ENCODE data around the gene PNPLA8.

PNPLA8 gene

DNA sequence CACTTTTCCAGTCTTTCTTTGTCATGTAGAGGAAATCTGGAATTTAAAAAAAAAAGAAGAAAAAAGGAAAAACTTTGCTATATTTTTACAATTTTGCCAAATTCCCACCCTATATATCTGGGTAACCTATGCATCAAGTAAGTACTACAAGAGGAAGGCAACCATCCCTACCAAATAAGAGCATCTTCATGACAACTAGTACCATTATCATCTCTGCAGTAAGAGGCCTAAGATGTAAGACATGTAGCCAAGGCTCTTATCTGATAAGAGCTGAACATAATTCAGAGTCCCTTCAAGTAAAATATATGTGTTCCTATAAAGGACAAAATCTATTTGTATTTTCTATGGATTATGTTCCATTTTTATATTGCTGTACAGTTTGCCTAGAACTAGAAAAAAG is 40.1 kb upstream of the PNPLA8 start:
- Histone ChIP-seq H3K36me3 (ENCODE audit: low read length) (peaks cover 25% of the 10 kb centered on the region; the same call in 1 of the 2 replicates), H3F3A (ENCODE audit: insufficient read depth) (peaks cover 3% of the 10 kb centered on the region; the same call in 1 of the 2 replicates), H3K9ac (ENCODE audit: low read length) (no peak overlapping the region), H3K27me3 (ENCODE audit: low read length) (no peaks in the 10 kb centered on the region), H4K20me1 (ENCODE audit: low read depth, low read length) (no peaks in the 10 kb centered on the region), H3K79me2 (ENCODE audit: insufficient read depth, low read length) (peaks cover 53% of the 10 kb centered on the region), H3K4me2 (ENCODE audit: low read depth, low read length, poor library complexity, severe bottlenecking) (no peak overlapping the region), H3K9me2 (replicated peaks; ENCODE audit: insufficient read depth, low read length) (no peaks in the 10 kb centered on the region), H2AFZ (ENCODE audit: low read depth, low read length, severe bottlenecking) (no peak overlapping the region), H3K9me3 (ENCODE audit: insufficient read depth, low read length) (no peaks in the 10 kb centered on the region), H3K4me3 (ENCODE audit: insufficient read depth, low read length, poor library complexity, severe bottlenecking) (no peak overlapping the region), H3K27ac (ENCODE audit: low read depth, low read length) (no peak overlapping the region)
- TF ChIP-seq EZH2phosphoT487 (conservative IDR thresholded peaks at IDR 0.05; ENCODE audit: low read length): no peak
- TF ChIP-seq, protein P1, sequence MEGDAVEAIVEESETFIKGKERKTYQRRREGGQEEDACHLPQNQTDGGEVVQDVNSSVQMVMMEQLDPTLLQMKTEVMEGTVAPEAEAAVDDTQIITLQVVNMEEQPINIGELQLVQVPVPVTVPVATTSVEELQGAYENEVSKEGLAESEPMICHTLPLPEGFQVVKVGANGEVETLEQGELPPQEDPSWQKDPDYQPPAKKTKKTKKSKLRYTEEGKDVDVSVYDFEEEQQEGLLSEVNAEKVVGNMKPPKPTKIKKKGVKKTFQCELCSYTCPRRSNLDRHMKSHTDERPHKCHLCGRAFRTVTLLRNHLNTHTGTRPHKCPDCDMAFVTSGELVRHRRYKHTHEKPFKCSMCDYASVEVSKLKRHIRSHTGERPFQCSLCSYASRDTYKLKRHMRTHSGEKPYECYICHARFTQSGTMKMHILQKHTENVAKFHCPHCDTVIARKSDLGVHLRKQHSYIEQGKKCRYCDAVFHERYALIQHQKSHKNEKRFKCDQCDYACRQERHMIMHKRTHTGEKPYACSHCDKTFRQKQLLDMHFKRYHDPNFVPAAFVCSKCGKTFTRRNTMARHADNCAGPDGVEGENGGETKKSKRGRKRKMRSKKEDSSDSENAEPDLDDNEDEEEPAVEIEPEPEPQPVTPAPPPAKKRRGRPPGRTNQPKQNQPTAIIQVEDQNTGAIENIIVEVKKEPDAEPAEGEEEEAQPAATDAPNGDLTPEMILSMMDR (IDR thresholded peaks at IDR 0.05; ENCODE audit: insufficient read depth, low read length, poor library complexity, severe bottlenecking): no peak

DNA sequence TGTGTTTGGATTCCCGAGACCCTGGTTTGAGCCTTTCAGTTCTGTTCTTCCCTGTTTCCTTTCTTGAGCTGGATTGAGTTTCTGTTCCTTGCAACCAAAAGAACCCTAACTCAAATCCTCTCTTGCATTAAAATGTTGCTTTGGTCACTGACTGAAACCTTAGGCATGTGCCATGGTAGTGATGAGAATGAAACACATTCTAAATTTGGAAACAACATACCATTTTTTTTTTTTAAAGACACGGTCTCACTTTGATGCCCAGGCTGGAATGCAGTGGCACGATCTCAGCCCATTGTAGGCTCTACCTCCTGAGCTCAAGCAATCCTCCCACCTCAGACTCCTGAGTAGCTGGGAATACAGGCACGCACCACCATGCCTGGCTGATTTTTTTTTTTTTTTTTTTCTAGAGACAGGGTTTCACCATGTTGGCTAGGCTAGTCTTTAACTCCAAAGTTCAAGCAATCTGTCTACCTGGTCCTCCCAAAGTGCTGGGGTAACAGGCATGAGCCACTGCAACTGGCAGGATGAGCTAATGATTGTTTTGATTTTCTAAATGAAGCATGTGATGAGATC is 35.2 kb upstream of the PNPLA8 start:
- Histone ChIP-seq H3K4me2 (ENCODE audit: low read depth, low read length, poor library complexity, severe bottlenecking) (no peak overlapping the region), H3F3A (ENCODE audit: insufficient read depth) (no peaks in the 10 kb centered on the region; the same call in 1 of the 2 replicates), H3K9ac (ENCODE audit: low read length) (no peak overlapping the region), H3K36me3 (ENCODE audit: low read length) (peaks cover 20% of the 10 kb centered on the region; the same call in 1 of the 2 replicates), H3K27me3 (ENCODE audit: low read length) (no peaks in the 10 kb centered on the region), H3K4me3 (ENCODE audit: insufficient read depth, low read length, poor library complexity, severe bottlenecking) (no peak overlapping the region), H2AFZ (ENCODE audit: low read depth, low read length, severe bottlenecking) (no peak overlapping the region), H4K20me1 (ENCODE audit: low read depth, low read length) (no peaks in the 10 kb centered on the region), H3K27ac (ENCODE audit: low read depth, low read length) (no peak overlapping the region), H3K79me2 (ENCODE audit: insufficient read depth, low read length) (peaks cover 12% of the 10 kb centered on the region), H3K9me3 (ENCODE audit: insufficient read depth, low read length) (peaks cover 13% of the 10 kb centered on the region; the same call in 1 of the 2 replicates), H3K9me2 (replicated peaks; ENCODE audit: insufficient read depth, low read length) (no peaks in the 10 kb centered on the region)
- TF ChIP-seq, protein P1 (IDR thresholded peaks at IDR 0.05; ENCODE audit: insufficient read depth, low read length, poor library complexity, severe bottlenecking): no peak
- TF ChIP-seq EZH2phosphoT487 (conservative IDR thresholded peaks at IDR 0.05; ENCODE audit: low read length): no peak

DNA sequence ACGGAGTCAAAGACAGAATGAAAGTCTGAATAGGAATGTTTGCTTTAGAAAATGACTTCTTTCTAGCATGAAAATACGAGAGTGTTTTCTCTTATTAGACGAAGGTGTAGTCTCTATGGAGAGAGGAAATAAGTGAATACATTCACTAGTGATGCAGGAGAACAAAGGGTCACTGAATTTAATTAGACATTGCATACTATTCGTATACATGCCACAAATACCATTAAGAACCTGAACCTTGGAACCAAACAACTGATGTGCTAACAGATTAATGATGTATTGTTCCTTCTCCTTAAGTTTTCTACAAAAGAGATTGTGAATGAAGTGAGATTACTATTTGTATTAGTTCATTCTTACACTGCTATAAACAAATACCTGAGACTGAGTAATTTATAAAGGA is 33.3 kb upstream of the PNPLA8 start:
- Histone ChIP-seq H3K27ac (ENCODE audit: low read depth, low read length) (no peak overlapping the region), H3K9me2 (replicated peaks; ENCODE audit: insufficient read depth, low read length) (no peaks in the 10 kb centered on the region), H2AFZ (ENCODE audit: low read depth, low read length, severe bottlenecking) (no peak overlapping the region), H4K20me1 (ENCODE audit: low read depth, low read length) (no peaks in the 10 kb centered on the region), H3K9ac (ENCODE audit: low read length) (no peak overlapping the region), H3K9me3 (ENCODE audit: insufficient read depth, low read length) (peaks cover 13% of the 10 kb centered on the region; the same call in 1 of the 2 replicates), H3K79me2 (ENCODE audit: insufficient read depth, low read length) (peaks cover 1% of the 10 kb centered on the region; the same call in 1 of the 2 replicates), H3K36me3 (ENCODE audit: low read length) (peaks cover 7% of the 10 kb centered on the region; the same call in 1 of the 2 replicates), H3K4me3 (ENCODE audit: insufficient read depth, low read length, poor library complexity, severe bottlenecking) (no peak overlapping the region), H3F3A (ENCODE audit: insufficient read depth) (no peaks in the 10 kb centered on the region; the same call in 1 of the 2 replicates), H3K4me2 (ENCODE audit: low read depth, low read length, poor library complexity, severe bottlenecking) (no peak overlapping the region), H3K27me3 (ENCODE audit: low read length) (no peaks in the 10 kb centered on the region)
- TF ChIP-seq, protein P1 (IDR thresholded peaks at IDR 0.05; ENCODE audit: insufficient read depth, low read length, poor library complexity, severe bottlenecking): no peak
- TF ChIP-seq EZH2phosphoT487 (conservative IDR thresholded peaks at IDR 0.05; ENCODE audit: low read length): no peak

Data from SU-DHL-6 (cell line).